HepG2 (cell line): ENCODE results near the gene LRRC74B. TPM values are rescaled to one million over a fixed set of nuclear protein-coding genes. Genes with fewer than 3 reads are reported as not detected.

ENCODE experiments used
- ATAC-seq: fragments of 200-7000 bp; cut with Tn5 transposase; 3 replicates; pipeline ENCODE4 v1.9.1; 2020; ENCODE audit warnings: mild to moderate bottlenecking, moderate library complexity
- BruUV-seq: library from RNA; stranded (reverse); fragments of 400-500 nt; replicated peaks from 2 replicates; lab custom pipeline; 2021; lab: Mats Ljungman, UMichigan
- CTCF ChIA-PET: fragments of 300-600 bp; formaldehyde crosslinking; extraction: SDS; loops from one replicate; lab custom pipeline; 2021; ENCODE audit warnings: low total read pairs, inconsistent platforms, low intra/inter-chr PET ratio; lab: Yijun Ruan, JAX
- POLR2A ChIA-PET: fragments of 350-600 bp; sonication (Branson Sonifier 250); formaldehyde crosslinking; loops from one replicate; lab custom pipeline; 2020; ENCODE audit warnings: antibody characterized with exemption, inconsistent platforms; lab: Yijun Ruan, JAX
- DNase-seq: peaks from one replicate; pipeline ENCODE4 v3.0.0-alpha.2; 2015; ENCODE audit warnings: low spot score
- FAIRE-seq: peaks from 3 replicates; lab custom pipeline; 2011; peaks lifted over from hg19 to GRCh38; lab: Jason Lieb, UNC
- H2AFZ ChIP-seq: one replicate; pipeline ENCODE4 v1.6.1; 2011; ENCODE audit warnings: low read length, inconsistent platforms
- H3K27ac ChIP-seq: fragments of 300-600 bp; 3 replicates; pipeline ENCODE4 v1.8.0; 2011; ENCODE audit warnings: mixed run types, mild to moderate bottlenecking, mixed read lengths, low read length, inconsistent platforms; ENCODE audit not compliant: insufficient read depth; ENCODE audit errors: extremely low read length
- H3K27me3 ChIP-seq, 2 experiments: fragments of 200-600 bp in 1 of 2; 2 replicates in 1 of 2; 3 replicates in 1 of 2; pipeline versions ENCODE4 v1.6.0 to v1.8.0; 2011; ENCODE audit warnings: low read length in 2 of 2, mild to moderate bottlenecking in 2 of 2, moderate library complexity in 2 of 2, inconsistent platforms in 1 of 2; ENCODE audit not compliant: insufficient read depth in 2 of 2, control insufficient read depth in 1 of 2
- H3K36me3 ChIP-seq, 2 experiments: fragments of 200-600 bp in 1 of 2; replicated peaks in 1 of 2; 2 replicates in 1 of 2; 3 replicates in 1 of 2; pipeline versions ENCODE4 v1.5.1 to v1.8.0; 2011; ENCODE audit warnings: low read length in 2 of 2, inconsistent platforms in 1 of 2; ENCODE audit not compliant: insufficient read depth in 2 of 2, control insufficient read depth in 1 of 2
- H3K4me1 ChIP-seq: 2 replicates; pipeline ENCODE4 v1.5.1; 2012; ENCODE audit warnings: low read length, inconsistent platforms; ENCODE audit not compliant: insufficient read depth
- H3K4me2 ChIP-seq: 2 replicates; pipeline ENCODE4 v1.6.0; 2011; ENCODE audit warnings: low read depth, low read length, inconsistent platforms
- H3K4me3 ChIP-seq, 3 experiments: fragments of 200-600 bp in 1 of 3; sonication (generic), shearing (Covaris generic) in 1 of 3; replicated peaks in 1 of 3; 2 replicates each; pipeline ENCODE4 v1.5.1; 2011 to 2016; ENCODE audit warnings: low read length in 3 of 3, inconsistent platforms in 2 of 3, low read depth in 2 of 3, mild to moderate bottlenecking in 2 of 3, control low read depth in 1 of 3, mixed read lengths in 1 of 3; ENCODE audit not compliant: insufficient read depth in 1 of 3
- H3K79me2 ChIP-seq: one replicate; pipeline ENCODE4 v1.6.1; 2011; ENCODE audit warnings: low read length, inconsistent platforms; ENCODE audit not compliant: insufficient read depth
- H3K9ac ChIP-seq: 2 replicates; pipeline ENCODE4 v1.6.0; 2011; ENCODE audit warnings: mild to moderate bottlenecking, low read depth, low read length, inconsistent platforms; ENCODE audit not compliant: insufficient read depth
- H3K9me3 ChIP-seq: 2 replicates; pipeline ENCODE4 v1.5.1; 2012; ENCODE audit warnings: mild to moderate bottlenecking, low read length
- H4K20me1 ChIP-seq: 2 replicates; pipeline ENCODE4 v1.6.0; 2011; ENCODE audit warnings: inconsistent platforms, mild to moderate bottlenecking, low read length, moderate library complexity; ENCODE audit not compliant: insufficient read depth
- KDM5B ChIP-seq: sonication (generic); formaldehyde crosslinking; IDR thresholded peaks from 2 replicates; pipeline ENCODE4 v1.4.0; 2020; ENCODE audit warnings: missing genetic modification reagents, mild to moderate bottlenecking, borderline replicate concordance
- MEIS2 ChIP-seq: sonication (generic); formaldehyde crosslinking; IDR thresholded peaks from 2 replicates; pipeline ENCODE4 v1.9.0; 2021; ENCODE audit warnings: mild to moderate bottlenecking, missing genetic modification reagents
- NFKB2 ChIP-seq: sonication (generic); formaldehyde crosslinking; IDR thresholded peaks from 2 replicates; pipeline ENCODE4 v1.4.0; 2020; ENCODE audit warnings: missing genetic modification reagents, borderline replicate concordance
- NR2F1 ChIP-seq, 2 experiments: fragments of 450-650 bp in 1 of 2; formaldehyde crosslinking in 1 of 2; IDR thresholded peaks; 2 replicates each; pipeline versions ENCODE4 v1.5.0 to v1.6.1; 2016 to 2020; ENCODE audit warnings: mild to moderate bottlenecking in 1 of 2, missing compliant biosample characterization in 1 of 2, missing genetic modification reagents in 1 of 2, moderate library complexity in 1 of 2
- REL ChIP-seq: sonication (generic); formaldehyde crosslinking; conservative IDR thresholded peaks from 2 replicates; pipeline ENCODE4 v1.8.0; 2022; ENCODE audit warnings: mild to moderate bottlenecking, missing genetic modification reagents, moderate library complexity
- SIX4 ChIP-seq: sonication (generic); formaldehyde crosslinking; IDR thresholded peaks from 2 replicates; pipeline ENCODE4 v1.4.0; 2020; ENCODE audit warnings: missing genetic modification reagents
- TAF15 ChIP-seq: fragments of 200-400 bp; formaldehyde crosslinking; IDR thresholded peaks from one replicate; pipeline ENCODE4 v1.6.1; 2018; ENCODE audit warnings: mild to moderate bottlenecking, low read depth, low read length; ENCODE audit not compliant: poor library complexity, severe bottlenecking
- TARDBP ChIP-seq: sonication (generic); formaldehyde crosslinking; IDR thresholded peaks from 2 replicates; pipeline ENCODE4 v1.8.0; 2022; ENCODE audit warnings: mild to moderate bottlenecking, missing genetic modification reagents
- ZFP90 ChIP-seq: sonication (generic); formaldehyde crosslinking; IDR thresholded peaks from 2 replicates; pipeline ENCODE4 v1.8.0; 2022; ENCODE audit warnings: missing genetic modification reagents, mild to moderate bottlenecking, inconsistent platforms, borderline replicate concordance
- ZGPAT ChIP-seq: IDR thresholded peaks from 2 replicates; pipeline ENCODE4 v1.6.1; 2016; ENCODE audit warnings: mild to moderate bottlenecking
- ZNF205 ChIP-seq: IDR thresholded peaks from 2 replicates; pipeline ENCODE4 v1.6.1; 2018; ENCODE audit warnings: missing biosample characterization, missing genetic modification reagents
- ZNF367 ChIP-seq: sonication (generic); formaldehyde crosslinking; IDR thresholded peaks from 2 replicates; pipeline ENCODE4 v1.4.0; 2020; ENCODE audit warnings: missing genetic modification reagents, borderline replicate concordance
- ZNF530 ChIP-seq: sonication (generic); formaldehyde crosslinking; IDR thresholded peaks from 2 replicates; pipeline ENCODE4 v1.5.0; 2020; ENCODE audit warnings: low read depth, mild to moderate bottlenecking, missing genetic modification reagents
- ZNF550 ChIP-seq: sonication (generic); formaldehyde crosslinking; IDR thresholded peaks from 2 replicates; pipeline ENCODE4 v1.4.0; 2020; ENCODE audit warnings: mild to moderate bottlenecking, missing genetic modification reagents, borderline replicate concordance
- ZNF883 ChIP-seq: sonication (generic); formaldehyde crosslinking; IDR thresholded peaks from 2 replicates; pipeline ENCODE4 v1.5.1; 2020; ENCODE audit warnings: mild to moderate bottlenecking, missing genetic modification reagents; ENCODE audit errors: not compliant biosample characterization
- WGBS: methylation state at CpG from one replicate; pipeline ENCODE4 v1.1.6; 2017; ENCODE audit warnings: low lambda C conversion rate; 5-methylcytosine and 5-hydroxymethylcytosine counted together
- in situ Hi-C: cut with HindIII; loops from 2 replicates; pipeline ENCODE4 v1.10.0; 2017; ENCODE audit warnings: low pct_unique_long_range_greater_than_20kb; ENCODE audit not compliant: extremely low pct_ligation_motif_present
- intact Hi-C: fragments of 100-400 bp; cut with micrococcal nuclease; formaldehyde crosslinking; loops from one replicate; pipeline ENCODE4 v1.10.0; 2022; ENCODE audit not compliant: unreplicated experiment
- polyA plus RNA-seq, 8 experiments: library from polyadenylated mRNA; depleted of rRNA in 3 of 8; stranded (reverse) in 7 of 8; unstranded in 1 of 8; fragments of >200 nt; fragmentation: Illumina TruSeq in 4 of 8; extraction: Trizol in 4 of 8; gene quantifications; 2 replicates each; pipeline versions ENCODE4 v1.2.1 to v1.2.3, GENCODE V29; 2011 to 2016; ENCODE audit warnings: low read depth in 4 of 8, missing spikeins in 1 of 8, mixed read lengths in 1 of 8; ENCODE audit not compliant: insufficient read depth in 1 of 8
- total RNA-seq, 5 experiments: library from RNA; depleted of rRNA; stranded (reverse); fragments of >200 nt; fragmentation: Illumina TruSeq; extraction: Trizol; gene quantifications; 2 replicates each; pipeline ENCODE4 v1.2.3, GENCODE V29; 2016; ENCODE audit warnings: low read depth in 1 of 5
- TF ChIP-seq, protein P1 (sequence below): sonication (generic); formaldehyde crosslinking; IDR thresholded peaks from 2 replicates; pipeline ENCODE4 v1.5.0; 2020; ENCODE audit warnings: mild to moderate bottlenecking, missing genetic modification reagents
- TF ChIP-seq, protein P2 (sequence below): sonication (generic); formaldehyde crosslinking; IDR thresholded peaks from 2 replicates; pipeline ENCODE4 v1.5.1; 2020; ENCODE audit warnings: mild to moderate bottlenecking, moderate library complexity, missing genetic modification reagents

LRRC74B gene
- total and polyA plus RNA-seq, 2 of the 13 experiments (the other 11 are each of a cell fraction or from before 2014, with no cell fraction given) = not detected

- H3K79me2 ChIP-seq = no peaks in the 10 kb centered on the region
- FAIRE-seq (no peak), DNase-seq (no peak), ATAC-seq (no peak)
- ChIA-PET CTCF (no interaction called here), POLR2A (no interaction called here)
- no peak for TF ChIP-seq ZGPAT
- TF ChIP-seq REL (CRISPR knock-in tag) = no peak
- no peak for TF ChIP-seq NFKB2 (CRISPR knock-in tag)
- TF ChIP-seq NR2F1 (CRISPR knock-in tag; IDR thresholded peaks at IDR 0.05) = no peak
- no peak for TF ChIP-seq ZNF205 (CRISPR knock-in tag)
- no peak for TF ChIP-seq ZNF530
- no peak for TF ChIP-seq ZFP90 (CRISPR knock-in tag)
- TF ChIP-seq MEIS2 = no peak
- TF ChIP-seq TAF15 = no peak
- no peak for TF ChIP-seq ZNF550 (CRISPR knock-in tag)
- TF ChIP-seq ZNF367 (CRISPR knock-in tag) = no peak
- TF ChIP-seq KDM5B (CRISPR knock-in tag) = no peak
- TF ChIP-seq SIX4 = no peak
- TF ChIP-seq, protein P1, sequence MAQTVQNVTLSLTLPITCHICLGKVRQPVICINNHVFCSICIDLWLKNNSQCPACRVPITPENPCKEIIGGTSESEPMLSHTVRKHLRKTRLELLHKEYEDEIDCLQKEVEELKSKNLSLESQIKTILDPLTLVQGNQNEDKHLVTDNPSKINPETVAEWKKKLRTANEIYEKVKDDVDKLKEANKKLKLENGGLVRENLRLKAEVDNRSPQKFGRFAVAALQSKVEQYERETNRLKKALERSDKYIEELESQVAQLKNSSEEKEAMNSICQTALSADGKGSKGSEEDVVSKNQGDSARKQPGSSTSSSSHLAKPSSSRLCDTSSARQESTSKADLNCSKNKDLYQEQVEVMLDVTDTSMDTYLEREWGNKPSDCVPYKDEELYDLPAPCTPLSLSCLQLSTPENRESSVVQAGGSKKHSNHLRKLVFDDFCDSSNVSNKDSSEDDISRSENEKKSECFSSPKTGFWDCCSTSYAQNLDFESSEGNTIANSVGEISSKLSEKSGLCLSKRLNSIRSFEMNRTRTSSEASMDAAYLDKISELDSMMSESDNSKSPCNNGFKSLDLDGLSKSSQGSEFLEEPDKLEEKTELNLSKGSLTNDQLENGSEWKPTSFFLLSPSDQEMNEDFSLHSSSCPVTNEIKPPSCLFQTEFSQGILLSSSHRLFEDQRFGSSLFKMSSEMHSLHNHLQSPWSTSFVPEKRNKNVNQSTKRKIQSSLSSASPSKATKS (CRISPR knock-in tag) = no peak
- TF ChIP-seq ZNF883 = no peak
- TF ChIP-seq, protein P2, sequence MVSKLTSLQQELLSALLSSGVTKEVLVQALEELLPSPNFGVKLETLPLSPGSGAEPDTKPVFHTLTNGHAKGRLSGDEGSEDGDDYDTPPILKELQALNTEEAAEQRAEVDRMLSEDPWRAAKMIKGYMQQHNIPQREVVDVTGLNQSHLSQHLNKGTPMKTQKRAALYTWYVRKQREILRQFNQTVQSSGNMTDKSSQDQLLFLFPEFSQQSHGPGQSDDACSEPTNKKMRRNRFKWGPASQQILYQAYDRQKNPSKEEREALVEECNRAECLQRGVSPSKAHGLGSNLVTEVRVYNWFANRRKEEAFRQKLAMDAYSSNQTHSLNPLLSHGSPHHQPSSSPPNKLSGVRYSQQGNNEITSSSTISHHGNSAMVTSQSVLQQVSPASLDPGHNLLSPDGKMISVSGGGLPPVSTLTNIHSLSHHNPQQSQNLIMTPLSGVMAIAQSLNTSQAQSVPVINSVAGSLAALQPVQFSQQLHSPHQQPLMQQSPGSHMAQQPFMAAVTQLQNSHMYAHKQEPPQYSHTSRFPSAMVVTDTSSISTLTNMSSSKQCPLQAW = no peak
- no peak for TF ChIP-seq TARDBP (CRISPR knock-in tag)
- WGBS = 50% methylated on average over 11 of the region's 14 CpGs
- H3K9me3 ChIP-seq = no peaks in the 10 kb centered on the region
- H3K4me3 ChIP-seq = no peak overlapping the region
- no peak overlapping the region for H2AFZ ChIP-seq
- intact Hi-C loops (no loop called here), in situ Hi-C loops (no loop called here)
- H3K27ac ChIP-seq = no peak overlapping the region
- H3K27me3 ChIP-seq = peaks cover 8 to 44% of the 10 kb centered on the region in 2 experiments; a peak in 4 of 5 replicates
- H3K4me2 ChIP-seq = no peak overlapping the region
- no TSS peak for BruUV-seq
- no peaks in the 10 kb centered on the region for H4K20me1 ChIP-seq
- no peaks in the 10 kb centered on the region for H3K4me1 ChIP-seq
- no peaks in the 10 kb centered on the region for H3K36me3 ChIP-seq
- H3K9ac ChIP-seq = no peak overlapping the region
These were observed 29.9 kb downstream of the LRRC74B start for GRCh38 chr22:21075516-21076138.
